Renal pelvis (tissue), 4 donors: ENCODE measurements around the gene A3GALT2. TPM values are rescaled to one million over a fixed set of nuclear protein-coding genes. Genes with fewer than 3 reads are reported as not detected.

Experiments
- DNase-seq: peaks from one replicate; pipeline ENCODE4 v3.0.0-alpha.2; 2013
- polyA plus RNA-seq, 3 donors: library from polyadenylated mRNA; unstranded; fragments of 120-200 nt; gene quantifications; one replicate each; pipeline ENCODE4 v1.2.1, GENCODE V29; 2013; ENCODE audit not compliant: insufficient read length in 3 of 3

A3GALT2 gene
- polyA plus RNA-seq, 3 donors: 0.44 to 0.51 TPM; not detected in 1

- DNase-seq: no peak
Observed at GRCh38 chr1:33272930-33273329, 48.0 kb downstream of the A3GALT2 start.

DNA sequence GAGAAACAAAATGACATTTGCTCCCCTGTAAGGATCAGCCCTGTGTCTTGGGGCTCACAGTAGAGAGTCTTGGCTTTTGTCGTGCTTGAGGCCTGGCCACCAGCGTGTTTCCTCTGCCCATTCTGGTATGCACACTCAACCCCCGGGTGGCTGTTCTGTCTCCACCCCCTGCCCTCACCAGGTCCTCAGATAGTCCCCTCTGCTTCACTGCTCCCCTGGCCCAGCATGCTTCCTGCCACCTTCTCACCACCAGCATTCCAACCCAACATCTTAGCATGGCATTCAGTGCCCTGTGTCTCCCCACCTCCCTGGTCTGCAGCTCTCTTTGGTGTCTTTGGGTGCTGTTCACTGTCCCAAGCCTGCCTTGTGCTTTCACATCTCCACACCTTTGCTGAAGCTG is 48.4 kb downstream of the A3GALT2 start:
- DNase-seq: no peak

- no peak for DNase-seq
Observed at GRCh38 chr1:33271666-33272505, 49.0 kb downstream of the A3GALT2 start.

- no peak for DNase-seq
Observed at GRCh38 chr1:33270808-33271465, 50.0 kb downstream of the A3GALT2 start.

DNA sequence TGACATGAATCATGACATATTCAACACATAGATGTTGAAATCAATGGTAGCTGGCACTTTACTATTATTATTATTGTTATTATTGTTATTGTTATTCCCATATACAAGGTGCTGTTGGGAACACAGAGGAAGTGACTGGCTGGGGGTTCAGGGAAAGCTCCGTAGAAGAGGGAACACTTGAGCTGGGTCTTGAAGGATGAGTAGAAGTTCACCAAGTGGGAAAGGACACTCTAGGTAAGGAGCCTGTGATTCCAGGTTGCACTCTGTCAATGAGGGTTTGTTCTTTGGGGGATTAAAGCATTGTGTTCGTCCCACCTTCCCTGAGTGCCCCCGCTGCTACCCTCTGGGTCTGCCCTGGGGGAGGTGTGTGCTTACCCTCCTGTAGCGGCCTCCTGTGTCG is 50.5 kb downstream of the A3GALT2 start:
- DNase-seq: no peak

- no peak for DNase-seq
Observed at GRCh38 chr1:33269621-33270020, 51.3 kb downstream of the A3GALT2 start.

- no peak for DNase-seq
Observed at GRCh38 chr1:33268927-33269610, 51.8 kb downstream of the A3GALT2 start.

- DNase-seq: no peak
Observed at GRCh38 chr1:33268457-33268856, 52.4 kb downstream of the A3GALT2 start.

GRCh38 chr1:33267468-33268205 is 53.3 kb downstream of the A3GALT2 start:
- no peak for DNase-seq

DNA sequence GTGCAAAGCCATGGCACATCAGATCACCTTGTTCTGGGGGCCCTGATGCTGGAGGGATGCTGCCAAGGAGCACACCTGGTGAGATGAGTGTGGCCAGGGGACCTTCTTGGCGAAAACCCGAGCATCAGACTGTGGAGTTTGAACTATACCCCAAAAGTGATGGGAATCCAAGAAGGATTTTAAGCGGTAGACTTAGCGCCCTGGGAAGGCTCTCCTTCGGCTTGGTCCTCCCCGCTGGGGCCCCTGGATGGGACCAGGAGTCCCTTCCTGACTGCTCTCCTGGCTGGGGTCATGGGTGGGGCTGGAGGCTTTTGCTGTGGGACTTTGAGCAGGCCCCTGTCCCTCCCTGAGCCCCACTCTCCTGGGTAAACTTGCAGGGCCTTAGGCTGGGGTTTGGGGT is 54.1 kb downstream of the A3GALT2 start:
- DNase-seq: no peak

- DNase-seq: no peak
Observed at GRCh38 chr1:33265780-33266605, 54.9 kb downstream of the A3GALT2 start.

GRCh38 chr1:33263890-33264504 is 56.9 kb downstream of the A3GALT2 start:
- no peak for DNase-seq

DNA sequence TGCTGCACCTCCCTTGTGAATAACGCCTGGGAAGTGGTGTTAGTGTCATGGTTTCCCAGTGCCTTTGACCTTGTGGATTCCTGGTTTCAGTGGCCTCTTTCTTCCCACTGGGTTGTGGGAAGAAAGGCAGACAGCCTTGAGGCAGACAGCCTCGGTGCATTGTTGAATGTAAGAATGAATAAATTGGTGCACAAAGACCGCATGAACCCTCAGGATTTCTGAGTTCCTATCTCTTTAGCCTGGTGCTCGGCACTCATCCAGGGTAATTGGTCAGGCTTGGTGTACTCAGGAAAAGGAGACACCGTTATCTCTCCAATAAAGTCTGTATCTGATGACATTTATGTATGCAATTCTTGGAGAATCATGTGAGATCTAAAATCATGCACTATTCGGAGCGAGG is 59.6 kb downstream of the A3GALT2 start:
- DNase-seq: no peak

- no peak for DNase-seq
Observed at GRCh38 chr1:33260439-33260838, 60.5 kb downstream of the A3GALT2 start.

GRCh38 chr1:33259879-33260278 is 61.0 kb downstream of the A3GALT2 start:
- DNase-seq: no peak

GRCh38 chr1:33258788-33259274 is 62.1 kb downstream of the A3GALT2 start:
- no peak for DNase-seq

DNA sequence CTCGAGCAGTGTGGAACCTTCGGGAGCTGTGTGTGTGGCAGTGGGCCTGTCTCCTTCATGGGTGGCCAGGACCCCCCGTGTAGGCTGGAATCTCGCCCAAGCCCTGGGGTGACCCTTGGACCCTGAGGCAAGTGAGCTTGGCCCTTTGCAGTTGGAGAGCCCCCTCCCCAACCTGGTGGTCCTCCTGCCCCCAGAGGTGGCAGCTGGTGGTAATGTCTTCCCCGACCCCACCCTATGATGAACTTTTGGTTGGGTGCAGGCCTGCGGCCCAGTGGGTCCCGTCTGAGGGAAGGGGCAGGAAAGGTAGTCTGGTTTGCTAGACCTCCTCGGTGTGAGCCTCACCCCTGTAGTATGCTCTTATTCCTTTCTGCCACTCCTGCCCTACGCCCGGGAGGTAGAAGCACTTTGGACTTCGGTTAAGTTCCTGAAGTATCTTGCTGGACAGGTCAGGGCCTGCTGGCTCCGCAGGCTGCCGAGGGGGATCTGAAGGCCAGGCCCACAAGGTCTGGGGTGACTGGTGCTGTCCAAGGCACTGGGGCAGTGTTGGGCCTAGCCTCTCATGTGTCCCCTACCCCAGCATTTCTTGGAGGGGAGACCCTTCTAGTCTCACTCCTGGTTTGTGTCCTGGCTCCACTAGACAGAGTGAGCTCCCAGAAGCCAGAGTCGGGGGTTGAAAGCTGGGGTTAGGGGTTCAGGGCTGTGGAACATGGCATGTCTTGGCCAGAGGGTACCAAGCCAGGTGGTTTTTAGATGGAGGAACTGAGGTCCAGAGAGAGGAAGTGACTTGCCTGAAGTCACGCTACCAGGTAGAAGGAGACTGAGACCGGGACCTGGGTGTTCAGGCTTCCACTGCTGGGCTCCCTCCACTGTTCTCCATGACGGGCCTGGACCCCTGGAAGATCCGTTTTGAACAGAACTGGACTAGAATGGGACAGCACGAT is 62.9 kb downstream of the A3GALT2 start:
- no peak for DNase-seq

GRCh38 chr1:33257207-33257771 is 63.6 kb downstream of the A3GALT2 start:
- peak; percentile 40 for DNase-seq
